Mammary epithelial cell (primary cell): Measurements from ENCODE around the gene PSTPIP1.

Experiments
- EZH2 ChIP-seq: IDR thresholded peaks from 2 replicates; pipeline ENCODE4 v1.6.1; 2012; ENCODE audit warnings: low read length, inconsistent platforms, borderline replicate concordance
- TF ChIP-seq, protein P1 (sequence below), 2 donors: IDR thresholded peaks in 1 of 2; conservative IDR thresholded peaks in 1 of 2; 2 replicates each; pipeline ENCODE4 v1.5.1; 2011 to 2012; ENCODE audit warnings: inconsistent platforms in 2 of 2, low read length in 2 of 2, mild to moderate bottlenecking in 2 of 2, control low read depth in 1 of 2, low read depth in 1 of 2; ENCODE audit not compliant: insufficient read depth in 1 of 2; ENCODE audit errors: extremely low read depth in 1 of 2

DNA sequence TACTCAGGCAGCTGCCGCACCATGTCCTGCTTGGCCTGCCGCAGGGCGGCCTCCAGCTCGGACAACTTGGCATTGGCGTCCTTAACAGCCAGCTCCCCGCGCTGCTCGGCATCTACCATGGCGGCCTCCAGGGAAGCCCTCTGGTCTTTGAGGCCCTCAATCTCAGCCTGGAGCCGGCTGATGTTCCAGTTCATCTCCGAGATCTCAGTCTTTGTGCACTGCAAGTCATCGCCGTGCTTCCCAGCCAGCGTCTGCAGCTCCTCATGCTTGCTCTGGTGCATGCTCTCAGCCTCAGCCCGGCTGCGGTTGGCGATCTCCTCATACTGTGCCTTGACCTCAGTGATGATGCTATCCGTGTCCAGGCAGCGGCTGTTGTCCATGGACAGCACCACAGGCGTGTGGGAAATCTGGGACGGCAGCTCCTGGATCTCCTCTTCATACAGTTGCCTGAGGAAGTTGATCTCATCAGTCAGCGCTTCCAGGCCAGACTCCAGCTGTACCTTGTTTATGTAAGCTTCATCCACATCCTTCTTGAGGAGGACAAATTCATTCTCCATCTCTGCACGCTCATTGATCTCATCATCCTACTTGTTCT lies 15.5 kb upstream of the PSTPIP1 start:
- TF ChIP-seq EZH2 = no peak
- TF ChIP-seq, protein P1, sequence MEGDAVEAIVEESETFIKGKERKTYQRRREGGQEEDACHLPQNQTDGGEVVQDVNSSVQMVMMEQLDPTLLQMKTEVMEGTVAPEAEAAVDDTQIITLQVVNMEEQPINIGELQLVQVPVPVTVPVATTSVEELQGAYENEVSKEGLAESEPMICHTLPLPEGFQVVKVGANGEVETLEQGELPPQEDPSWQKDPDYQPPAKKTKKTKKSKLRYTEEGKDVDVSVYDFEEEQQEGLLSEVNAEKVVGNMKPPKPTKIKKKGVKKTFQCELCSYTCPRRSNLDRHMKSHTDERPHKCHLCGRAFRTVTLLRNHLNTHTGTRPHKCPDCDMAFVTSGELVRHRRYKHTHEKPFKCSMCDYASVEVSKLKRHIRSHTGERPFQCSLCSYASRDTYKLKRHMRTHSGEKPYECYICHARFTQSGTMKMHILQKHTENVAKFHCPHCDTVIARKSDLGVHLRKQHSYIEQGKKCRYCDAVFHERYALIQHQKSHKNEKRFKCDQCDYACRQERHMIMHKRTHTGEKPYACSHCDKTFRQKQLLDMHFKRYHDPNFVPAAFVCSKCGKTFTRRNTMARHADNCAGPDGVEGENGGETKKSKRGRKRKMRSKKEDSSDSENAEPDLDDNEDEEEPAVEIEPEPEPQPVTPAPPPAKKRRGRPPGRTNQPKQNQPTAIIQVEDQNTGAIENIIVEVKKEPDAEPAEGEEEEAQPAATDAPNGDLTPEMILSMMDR (conservative IDR thresholded peaks at IDR 0.05 in 1 of 2, IDR thresholded peaks at IDR 0.05 in 1 of 2; ENCODE audit: extremely low read depth in 1 of 2, insufficient read depth in 1 of 2, low read depth in 1 of 2, low read length in 2 of 2) = no peak
